Mucosa of descending colon (tissue), 3 donors: ENCODE measurements around the gene WIZ. TPM values are rescaled to one million over a fixed set of nuclear protein-coding genes. Genes with fewer than 3 reads are reported as not detected.

Experiments used
- ATAC-seq: fragments of 200-7000 bp; cut with Tn5 transposase; one replicate; pipeline ENCODE4 v1.9.1; 2020; ENCODE audit warnings: mild to moderate bottlenecking, moderate library complexity
- DNase-seq, 3 donors: peaks; one replicate each; pipeline ENCODE4 v3.0.0-alpha.2; 2020
- H3K36me3 ChIP-seq: fragments of 200-600 bp; one replicate; pipeline ENCODE4 v1.8.0; 2021; ENCODE audit warnings: low read depth, mild to moderate bottlenecking
- H3K4me1 ChIP-seq: fragments of 200-600 bp; one replicate; pipeline ENCODE4 v1.8.0; 2021; ENCODE audit warnings: low read depth, mild to moderate bottlenecking
- H3K4me3 ChIP-seq: fragments of 200-600 bp; one replicate; pipeline ENCODE4 v1.8.0; 2021; ENCODE audit warnings: mild to moderate bottlenecking
- H3K9me3 ChIP-seq: fragments of 200-600 bp; one replicate; pipeline ENCODE4 v1.8.0; 2021; ENCODE audit warnings: mild to moderate bottlenecking
- CTCF ChIP-seq: fragments of 200-600 bp; IDR thresholded peaks from one replicate; pipeline ENCODE4 v1.8.0; 2022; ENCODE audit warnings: antibody characterized with exemption, mild to moderate bottlenecking
- intact Hi-C, 2 donors: fragments of 100-400 bp; cut with DNase I in 1 of 2; cut with micrococcal nuclease in 1 of 2; formaldehyde crosslinking; loops; one replicate each; pipeline versions ENCODE4 v1.11.0 to v1.11.1; 2022; cut with DNase I, micrococcal nuclease
- total RNA-seq, 3 donors: library from RNA; stranded (reverse); fragmentation: NEBNext Ultra II Directional in 2 of 3; extraction: Animal tissue kit (Norgen Biotek cat#: 25700) in 2 of 3; gene quantifications; one replicate each; pipeline versions ENCODE4 v1.2.1 to v1.2.4, GENCODE V29; 2021 to 2023
- donor health status: DM: no; HTN: no; CAD: no; lungs with moderate emphysema.
- donor health status: DM: no; HTN: no; CAD: no.
- donor health status: DM: no; HTN: yes; CAD: no.

The WIZ gene
- total RNA-seq, 3 donors from 2014 or later = 26.7 to 39.9 (median 28.1) TPM

GRCh38 chr19:15445807-15446376 lies 3.9 kb downstream of the WIZ start:
- intact Hi-C loops = no loop called here
- TF ChIP-seq CTCF = no peak
- H3K4me1 ChIP-seq = peaks cover 5% of the 10 kb centered on the region
- H3K9me3 ChIP-seq = no peaks in the 10 kb centered on the region
- DNase-seq (no peak), ATAC-seq (no peak)
- no peaks in the 10 kb centered on the region for H3K36me3 ChIP-seq
- H3K4me3 ChIP-seq = no peak overlapping the region

GRCh38 chr19:15445227-15445605 lies 4.5 kb downstream of the WIZ start:
- ATAC-seq (no peak), DNase-seq (no peak)
- intact Hi-C loops = no loop called here
- Histone ChIP-seq H3K9me3 (no peaks in the 10 kb centered on the region), H3K36me3 (no peaks in the 10 kb centered on the region), H3K4me3 (no peak overlapping the region), H3K4me1 (peaks cover 5% of the 10 kb centered on the region)
- TF ChIP-seq CTCF = no peak

GRCh38 chr19:15444505-15445226 lies 5.1 kb downstream of the WIZ start:
- Histone ChIP-seq H3K9me3 (no peaks in the 10 kb centered on the region), H3K4me1 (peaks cover 5% of the 10 kb centered on the region), H3K36me3 (no peaks in the 10 kb centered on the region), H3K4me3 (no peak overlapping the region)
- ATAC-seq (no peak), DNase-seq (no peak)
- intact Hi-C loops = no loop called here
- TF ChIP-seq CTCF = no peak

GRCh38 chr19:15443838-15444237 lies 5.9 kb downstream of the WIZ start:
- no peak for TF ChIP-seq CTCF
- Histone ChIP-seq H3K36me3 (no peaks in the 10 kb centered on the region), H3K4me1 (no peaks in the 10 kb centered on the region), H3K4me3 (no peak overlapping the region), H3K9me3 (no peaks in the 10 kb centered on the region)
- intact Hi-C loops = no loop called here
- DNase-seq (no peak), ATAC-seq (no peak)

GRCh38 chr19:15443325-15443724 lies 6.4 kb downstream of the WIZ start:
- DNase-seq (no peak), ATAC-seq (no peak)
- no peak overlapping the region for H3K4me3 ChIP-seq
- no peaks in the 10 kb centered on the region for H3K4me1 ChIP-seq
- TF ChIP-seq CTCF = no peak
- no peaks in the 10 kb centered on the region for H3K9me3 ChIP-seq
- intact Hi-C loops = no loop called here
- no peaks in the 10 kb centered on the region for H3K36me3 ChIP-seq
